ENCODE results near the gene PCGF3. TPM values are rescaled to one million over a fixed set of nuclear protein-coding genes. Genes with fewer than 3 reads are reported as not detected.

The PCGF3 gene
- total RNA-seq, 1 donor from 2014 or later = 64.3 TPM

- H3K4me3 Mint-ChIP-seq = no peak overlapping the region
- peaks cover 40% of the 10 kb centered on the region for H3K27me3 Mint-ChIP-seq
- no peak overlapping the region for H3K27ac Mint-ChIP-seq
- no peak for DNase-seq (ENCODE audit: extremely low spot score, unreplicated experiment)
- no peaks in the 10 kb centered on the region for H3K9me3 Mint-ChIP-seq
- TF ChIP-seq CTCF (conservative IDR thresholded peaks at IDR 0.05) = no peak
- H3K36me3 Mint-ChIP-seq = no peaks in the 10 kb centered on the region
- H3K4me1 Mint-ChIP-seq (ENCODE audit: unreplicated experiment) = peaks cover 9% of the 10 kb centered on the region
Observed at GRCh38 chr4:791252-791897, 85.7 kb downstream of the PCGF3 start.

DNA sequence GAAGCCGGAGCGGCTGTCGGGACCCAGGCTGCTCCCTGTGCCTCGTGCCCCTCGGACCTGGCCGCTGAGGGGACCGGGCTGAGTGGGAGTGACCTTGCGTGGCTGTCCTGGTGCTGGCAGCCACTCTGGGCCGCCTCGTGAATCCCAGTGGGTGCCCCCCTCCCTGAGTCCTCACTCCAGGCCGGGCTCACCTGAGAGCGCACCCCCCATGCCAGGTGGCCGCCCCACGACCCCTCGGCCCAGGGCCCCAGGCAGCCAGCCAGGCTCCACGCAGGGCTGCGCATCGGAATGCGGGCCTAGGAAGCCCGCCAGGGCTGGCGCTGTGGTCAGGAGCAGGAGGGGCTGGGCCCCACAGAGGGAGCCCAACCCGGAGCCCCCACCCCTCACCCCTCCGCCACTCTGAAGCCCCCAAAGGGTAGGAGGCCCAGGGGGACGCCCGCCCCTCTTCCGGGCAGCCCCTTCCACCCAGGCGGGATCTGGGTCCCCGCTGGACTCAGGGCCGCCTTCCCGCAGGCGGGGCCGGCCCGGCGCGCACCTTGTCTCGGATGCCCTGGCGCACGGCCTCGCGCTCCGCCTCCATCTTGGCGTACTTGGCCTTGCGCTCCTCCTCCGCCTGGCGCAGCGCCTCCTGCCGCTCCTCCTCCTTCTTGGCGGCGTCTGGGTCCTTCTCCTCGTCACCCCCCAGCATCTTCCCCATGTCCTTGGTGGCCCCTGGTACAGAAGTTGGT is 86.4 kb downstream of the PCGF3 start:
- Mint-ChIP-seq H3K27ac (no peak overlapping the region), H3K4me3 (no peak overlapping the region), H3K4me1 (ENCODE audit: unreplicated experiment) (peaks cover 9% of the 10 kb centered on the region), H3K27me3 (peaks cover 47% of the 10 kb centered on the region), H3K9me3 (no peaks in the 10 kb centered on the region), H3K36me3 (no peaks in the 10 kb centered on the region)
- DNase-seq (ENCODE audit: extremely low spot score, unreplicated experiment) = no peak
- TF ChIP-seq CTCF (conservative IDR thresholded peaks at IDR 0.05) = no peak

GRCh38 chr4:792626-793092 is 87.0 kb downstream of the PCGF3 start:
- Mint-ChIP-seq H3K4me3 (no peak overlapping the region), H3K27ac (no peak overlapping the region), H3K4me1 (ENCODE audit: unreplicated experiment) (peaks cover 5% of the 10 kb centered on the region), H3K36me3 (no peaks in the 10 kb centered on the region), H3K9me3 (no peaks in the 10 kb centered on the region), H3K27me3 (peaks cover 44% of the 10 kb centered on the region)
- no peak for DNase-seq (ENCODE audit: extremely low spot score, unreplicated experiment)
- no peak for TF ChIP-seq CTCF (conservative IDR thresholded peaks at IDR 0.05)

- Mint-ChIP-seq H3K27me3 (peaks cover 44% of the 10 kb centered on the region), H3K27ac (no peak overlapping the region), H3K36me3 (no peaks in the 10 kb centered on the region), H3K4me3 (no peak overlapping the region), H3K4me1 (ENCODE audit: unreplicated experiment) (peaks cover 5% of the 10 kb centered on the region), H3K9me3 (no peaks in the 10 kb centered on the region)
- DNase-seq (ENCODE audit: extremely low spot score, unreplicated experiment) = no peak
- no peak for TF ChIP-seq CTCF (conservative IDR thresholded peaks at IDR 0.05)
Observed at GRCh38 chr4:793093-793861, 87.6 kb downstream of the PCGF3 start.

DNA sequence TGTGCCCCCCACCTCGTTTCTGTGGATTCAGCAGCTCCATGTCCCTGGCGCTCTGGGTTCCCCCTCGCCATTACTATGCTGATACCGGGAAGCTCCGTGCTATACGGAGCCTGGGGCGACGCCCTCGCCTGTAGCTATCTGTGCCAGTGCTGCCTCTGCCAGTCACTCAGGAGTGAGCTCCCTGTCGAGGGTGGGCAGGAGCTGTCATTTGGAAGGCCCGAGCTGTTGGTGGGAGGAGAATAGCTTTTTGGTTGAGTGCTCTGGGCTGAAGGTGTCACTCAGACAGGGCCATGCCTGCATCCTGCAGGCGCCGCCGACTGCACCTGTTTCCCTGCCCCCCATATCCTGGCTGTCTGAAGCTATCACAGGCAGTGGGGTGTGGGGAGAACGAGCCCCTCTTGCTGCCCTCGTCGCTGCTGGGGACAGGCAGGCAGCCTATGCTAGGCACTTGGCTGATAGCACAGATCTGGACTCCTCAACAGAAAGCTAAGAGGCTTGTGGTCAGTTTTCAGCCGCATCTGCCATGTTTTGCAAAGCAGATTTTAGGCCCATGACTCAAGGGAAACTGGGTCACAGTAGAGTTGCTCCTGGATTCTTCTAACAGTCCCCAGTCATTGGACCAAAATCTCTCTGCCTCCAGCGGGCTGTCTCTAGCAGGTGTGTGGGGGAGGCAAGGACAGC is 88.4 kb downstream of the PCGF3 start:
- H3K9me3 Mint-ChIP-seq = no peaks in the 10 kb centered on the region
- no peak overlapping the region for H3K4me3 Mint-ChIP-seq
- peaks cover 5% of the 10 kb centered on the region for H3K4me1 Mint-ChIP-seq (ENCODE audit: unreplicated experiment)
- no peak for DNase-seq (ENCODE audit: extremely low spot score, unreplicated experiment)
- TF ChIP-seq CTCF (conservative IDR thresholded peaks at IDR 0.05) = no peak
- peaks cover 47% of the 10 kb centered on the region for H3K27me3 Mint-ChIP-seq
- no peaks in the 10 kb centered on the region for H3K36me3 Mint-ChIP-seq
- no peak overlapping the region for H3K27ac Mint-ChIP-seq
